Measurements from ENCODE around the gene NOL4L. TPM values are rescaled to one million over a fixed set of nuclear protein-coding genes. Genes with fewer than 3 reads are reported as not detected.

The NOL4L gene
- total and polyA plus RNA-seq, 2 experiments from 2014 or later, result 38.8 to 39.2 TPM

DNA sequence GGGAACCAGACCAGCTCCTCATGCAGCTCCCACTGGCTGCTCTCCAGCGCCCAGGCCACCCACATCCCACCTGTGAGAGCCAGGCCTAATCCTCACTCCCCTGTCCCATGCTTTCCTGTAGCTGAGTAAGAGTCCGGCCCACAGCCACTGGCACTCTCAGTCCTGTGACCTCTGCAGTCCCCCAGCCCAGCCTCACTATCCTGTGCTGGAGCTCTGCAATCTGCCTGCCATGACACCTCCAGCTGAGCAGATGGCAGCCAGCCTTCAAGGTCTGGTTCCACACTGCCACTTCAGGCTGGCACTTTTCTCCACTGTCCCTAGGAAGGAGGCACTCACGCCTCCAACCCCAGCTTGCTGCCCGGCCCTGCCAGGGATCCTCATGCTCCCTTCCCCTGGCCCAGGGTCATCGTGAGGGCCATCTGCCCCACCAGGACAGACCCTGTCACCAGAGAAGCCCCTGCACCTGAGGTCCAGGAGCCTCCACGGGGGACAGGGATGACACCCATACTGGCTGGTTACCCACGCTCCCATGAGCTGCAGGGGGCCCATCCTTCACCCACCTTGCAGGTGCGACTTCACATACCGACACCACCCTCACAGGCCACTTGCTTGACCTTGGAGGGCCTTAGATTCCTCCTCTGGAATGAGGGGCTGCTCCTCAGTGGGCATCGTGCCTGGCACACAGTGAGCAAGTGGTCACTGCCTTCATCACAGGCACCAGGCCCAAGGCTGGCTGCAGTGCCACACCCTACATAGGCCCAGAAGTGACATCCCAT is 126.9 kb downstream of the NOL4L start:
- Mint-ChIP-seq H3K27ac (peak overlapping the region; percentile 15; the same call in 1 of the 2 replicates), H3K4me3 (peak overlapping the region; percentile 62), H3K36me3 (ENCODE audit: low read depth) (peaks cover 11% of the 10 kb centered on the region), H3K27me3 (ENCODE audit: insufficient read depth, low read depth, poor library complexity) (peaks cover 14% of the 10 kb centered on the region), H3K9me3 (no peaks in the 10 kb centered on the region), H3K4me1 (peaks cover 18% of the 10 kb centered on the region; the same call in 2 of the 3 replicates)
- TF ChIP-seq ZNF462 (CRISPR knock-in tag; IDR thresholded peaks at IDR 0.05) (no peak), POLR2AphosphoS5 (IDR thresholded peaks at IDR 0.05; ENCODE audit: low read depth) (no peak), EZH2phosphoT487 (IDR thresholded peaks at IDR 0.05; ENCODE audit: unreplicated experiment) (no peak), CREB1 (CRISPR knock-in tag; IDR thresholded peaks at IDR 0.05; ENCODE audit: low read depth) (no peak), ETS1 (IDR thresholded peaks at IDR 0.05) (no peak), STAT1 (IDR thresholded peaks at IDR 0.05; ENCODE audit: unreplicated experiment) (no peak), NANOG (IDR thresholded peaks at IDR 0.05; ENCODE audit: borderline replicate concordance) (no peak), ZNF331 (CRISPR knock-in tag; IDR thresholded peaks at IDR 0.05; ENCODE audit: low read depth) (no peak), EZH2 (IDR thresholded peaks at IDR 0.05; ENCODE audit: low read depth, unreplicated experiment) (no peak), JUNB (IDR thresholded peaks at IDR 0.05; ENCODE audit: unreplicated experiment) (no peak), CTCF (conservative IDR thresholded peaks at IDR 0.05; ENCODE audit: low read depth in 2 of 2) (no peak), ZNF114 (CRISPR knock-in tag; IDR thresholded peaks at IDR 0.05) (no peak)
- TF ChIP-seq, protein P1, sequence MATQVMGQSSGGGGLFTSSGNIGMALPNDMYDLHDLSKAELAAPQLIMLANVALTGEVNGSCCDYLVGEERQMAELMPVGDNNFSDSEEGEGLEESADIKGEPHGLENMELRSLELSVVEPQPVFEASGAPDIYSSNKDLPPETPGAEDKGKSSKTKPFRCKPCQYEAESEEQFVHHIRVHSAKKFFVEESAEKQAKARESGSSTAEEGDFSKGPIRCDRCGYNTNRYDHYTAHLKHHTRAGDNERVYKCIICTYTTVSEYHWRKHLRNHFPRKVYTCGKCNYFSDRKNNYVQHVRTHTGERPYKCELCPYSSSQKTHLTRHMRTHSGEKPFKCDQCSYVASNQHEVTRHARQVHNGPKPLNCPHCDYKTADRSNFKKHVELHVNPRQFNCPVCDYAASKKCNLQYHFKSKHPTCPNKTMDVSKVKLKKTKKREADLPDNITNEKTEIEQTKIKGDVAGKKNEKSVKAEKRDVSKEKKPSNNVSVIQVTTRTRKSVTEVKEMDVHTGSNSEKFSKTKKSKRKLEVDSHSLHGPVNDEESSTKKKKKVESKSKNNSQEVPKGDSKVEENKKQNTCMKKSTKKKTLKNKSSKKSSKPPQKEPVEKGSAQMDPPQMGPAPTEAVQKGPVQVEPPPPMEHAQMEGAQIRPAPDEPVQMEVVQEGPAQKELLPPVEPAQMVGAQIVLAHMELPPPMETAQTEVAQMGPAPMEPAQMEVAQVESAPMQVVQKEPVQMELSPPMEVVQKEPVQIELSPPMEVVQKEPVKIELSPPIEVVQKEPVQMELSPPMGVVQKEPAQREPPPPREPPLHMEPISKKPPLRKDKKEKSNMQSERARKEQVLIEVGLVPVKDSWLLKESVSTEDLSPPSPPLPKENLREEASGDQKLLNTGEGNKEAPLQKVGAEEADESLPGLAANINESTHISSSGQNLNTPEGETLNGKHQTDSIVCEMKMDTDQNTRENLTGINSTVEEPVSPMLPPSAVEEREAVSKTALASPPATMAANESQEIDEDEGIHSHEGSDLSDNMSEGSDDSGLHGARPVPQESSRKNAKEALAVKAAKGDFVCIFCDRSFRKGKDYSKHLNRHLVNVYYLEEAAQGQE (IDR thresholded peaks at IDR 0.05; ENCODE audit: unreplicated experiment), result no peak
- H4K20me1 ChIP-seq (replicated peaks; ENCODE audit: insufficient read depth), result peaks cover 30% of the 10 kb centered on the region
- H3K79me2 ChIP-seq (replicated peaks; ENCODE audit: insufficient read depth), result 0 out of 2 replicates have a peak, but pooled peaks cover 9% of the 10 kb centered on the region
- ATAC-seq (peak; percentile 6), DNase-seq (ENCODE audit: low spot score) (peak; percentile 36)
- peak overlapping the region; percentile 82 for H3K4me3 ChIP-seq
- H3K27me3 ChIP-seq (ENCODE audit: insufficient read depth), result no peaks in the 10 kb centered on the region
- H3K27ac ChIP-seq (ENCODE audit: low read depth), result peak overlapping the region; percentile 92
- no peaks in the 10 kb centered on the region for H3K9me2 ChIP-seq (ENCODE audit: insufficient read depth)
- peak overlapping the region; percentile 92 for H3K4me2 ChIP-seq
- peaks cover 15% of the 10 kb centered on the region for H3K4me1 ChIP-seq (ENCODE audit: insufficient read depth)
- peaks cover 4% of the 10 kb centered on the region; the same call in 1 of the 2 replicates for H3K36me3 ChIP-seq (ENCODE audit: insufficient read depth)
- peak overlapping the region; percentile 90 for H2AFZ ChIP-seq
- H3F3A ChIP-seq (replicated peaks; ENCODE audit: low read depth), result 0 out of 2 replicates have a peak, but pooled peaks cover 15% of the 10 kb centered on the region

Measured in GM23338 (cell line).